Astrocyte (in vitro differentiated cells and primary cell): ENCODE measurements around the gene KAT2B. TPM values are rescaled to one million over a fixed set of nuclear protein-coding genes. Genes with fewer than 3 reads are reported as not detected.

ENCODE experiments used
- DNase-seq: peaks from one replicate; pipeline ENCODE4 v3.0.0-alpha.2; 2010; ENCODE audit warnings: low read depth
- FAIRE-seq: peaks from 2 replicates; lab custom pipeline; 2011; peaks lifted over from hg19 to GRCh38; lab: Jason Lieb, UNC
- H2AFZ ChIP-seq: 2 replicates; pipeline ENCODE4 v1.6.0; 2012; ENCODE audit warnings: low read depth, low read length, inconsistent platforms
- H3K27ac ChIP-seq: 2 replicates; pipeline ENCODE4 v1.5.1; 2011; ENCODE audit warnings: low read depth, low read length, inconsistent platforms
- H3K27me3 ChIP-seq: 2 replicates; pipeline ENCODE4 v1.6.0; 2011; ENCODE audit warnings: low read length, inconsistent platforms; ENCODE audit not compliant: insufficient read depth
- H3K36me3 ChIP-seq: 2 replicates; pipeline ENCODE4 v1.5.1; 2011; ENCODE audit warnings: low read length, inconsistent platforms; ENCODE audit not compliant: insufficient read depth
- H3K4me1 ChIP-seq: 2 replicates; pipeline ENCODE4 v1.5.1; 2011; ENCODE audit warnings: low read length, inconsistent platforms; ENCODE audit not compliant: insufficient read depth
- H3K4me2 ChIP-seq: 2 replicates; pipeline ENCODE4 v1.6.0; 2012; ENCODE audit warnings: low read length, inconsistent platforms
- H3K4me3 ChIP-seq: 2 replicates; pipeline ENCODE4 v1.5.1; 2011; ENCODE audit warnings: low read depth, mild to moderate bottlenecking, low read length, inconsistent platforms; ENCODE audit not compliant: insufficient read depth
- H3K79me2 ChIP-seq: 2 replicates; pipeline ENCODE4 v1.6.0; 2012; ENCODE audit warnings: mild to moderate bottlenecking, low read length, inconsistent platforms; ENCODE audit not compliant: insufficient read depth
- H3K9ac ChIP-seq: 2 replicates; pipeline ENCODE4 v1.6.0; 2012; ENCODE audit warnings: mild to moderate bottlenecking, low read length, inconsistent platforms
- H3K9me3 ChIP-seq: 2 replicates; pipeline ENCODE4 v1.5.1; 2012; ENCODE audit warnings: low read depth, mild to moderate bottlenecking, low read length, inconsistent platforms; ENCODE audit not compliant: insufficient read depth
- H4K20me1 ChIP-seq: 2 replicates; pipeline ENCODE4 v1.6.0; 2012; ENCODE audit warnings: low read length, inconsistent platforms; ENCODE audit not compliant: insufficient read depth
- H3K27ac Mint-ChIP-seq: one replicate; pipeline ENCODE4 v1.8.0; 2021; ENCODE audit warnings: mild to moderate bottlenecking, mixed read lengths; ENCODE audit not compliant: unreplicated experiment
- H3K27me3 Mint-ChIP-seq: one replicate; pipeline ENCODE4 v1.8.0; 2021; ENCODE audit warnings: low read depth, mixed read lengths; ENCODE audit not compliant: unreplicated experiment
- H3K36me3 Mint-ChIP-seq: one replicate; pipeline ENCODE4 v1.8.0; 2021; ENCODE audit warnings: low read depth, mixed read lengths; ENCODE audit not compliant: unreplicated experiment
- H3K4me1 Mint-ChIP-seq: one replicate; pipeline ENCODE4 v1.8.0; 2021; ENCODE audit warnings: low read depth, mixed read lengths; ENCODE audit not compliant: unreplicated experiment
- H3K4me3 Mint-ChIP-seq: one replicate; pipeline ENCODE4 v1.8.0; 2021; ENCODE audit warnings: mild to moderate bottlenecking, moderate library complexity, mixed read lengths; ENCODE audit not compliant: unreplicated experiment
- H3K9me3 Mint-ChIP-seq: one replicate; pipeline ENCODE4 v1.8.0; 2021; ENCODE audit warnings: mild to moderate bottlenecking, mixed read lengths; ENCODE audit not compliant: unreplicated experiment
- CTCF ChIP-seq: IDR thresholded peaks from 2 replicates; pipeline ENCODE4 v1.5.1; 2011; ENCODE audit warnings: low read depth, mild to moderate bottlenecking, inconsistent platforms, low read length, moderate library complexity; ENCODE audit not compliant: insufficient read depth
- EZH2 ChIP-seq: IDR thresholded peaks from 2 replicates; pipeline ENCODE4 v1.6.1; 2012; ENCODE audit warnings: mild to moderate bottlenecking, low read length, inconsistent platforms; ENCODE audit not compliant: insufficient read depth
- total RNA-seq: library from RNA; stranded (reverse); gene quantifications from 2 replicates; pipeline ENCODE4 v1.2.1, GENCODE V29; 2021

The KAT2B gene
- total RNA-seq, 1 donor from 2014 or later: 4.9 TPM

GRCh38 chr3:20066850-20067617 is 26.8 kb downstream of the KAT2B start:
- FAIRE-seq: no peak
- no peaks in the 10 kb centered on the region for H3K4me1 ChIP-seq
- Mint-ChIP-seq H3K27me3 (no peaks in the 10 kb centered on the region), H3K36me3 (no peaks in the 10 kb centered on the region), H3K27ac (no peak overlapping the region), H3K9me3 (no peaks in the 10 kb centered on the region), H3K4me3 (no peak overlapping the region), H3K4me1 (no peaks in the 10 kb centered on the region)
- DNase-seq: no peak
- H3K79me2 ChIP-seq: no peaks in the 10 kb centered on the region
- H3K27me3 ChIP-seq: no peaks in the 10 kb centered on the region
- no peak overlapping the region for H3K4me3 ChIP-seq
- H2AFZ ChIP-seq: no peak overlapping the region
- TF ChIP-seq EZH2 (no peak), CTCF (no peak)
- no peak overlapping the region for H3K4me2 ChIP-seq
- H4K20me1 ChIP-seq: no peaks in the 10 kb centered on the region
- H3K9ac ChIP-seq: no peak overlapping the region
- H3K9me3 ChIP-seq: no peaks in the 10 kb centered on the region
- H3K27ac ChIP-seq: no peak overlapping the region
- H3K36me3 ChIP-seq: no peaks in the 10 kb centered on the region

- Histone ChIP-seq H2AFZ (no peak overlapping the region), H3K79me2 (no peaks in the 10 kb centered on the region), H3K4me3 (no peak overlapping the region), H3K27ac (no peak overlapping the region), H3K4me1 (no peaks in the 10 kb centered on the region), H3K4me2 (no peak overlapping the region), H3K36me3 (no peaks in the 10 kb centered on the region), H4K20me1 (no peaks in the 10 kb centered on the region), H3K27me3 (no peaks in the 10 kb centered on the region), H3K9ac (no peak overlapping the region), H3K9me3 (no peaks in the 10 kb centered on the region)
- TF ChIP-seq EZH2: no peak
- H3K27ac Mint-ChIP-seq: no peak overlapping the region
- no peak for DNase-seq
- H3K4me3 Mint-ChIP-seq: no peak overlapping the region
- H3K4me1 Mint-ChIP-seq: no peaks in the 10 kb centered on the region
- H3K27me3 Mint-ChIP-seq: no peaks in the 10 kb centered on the region
- no peak for FAIRE-seq
- H3K36me3 Mint-ChIP-seq: no peaks in the 10 kb centered on the region
- no peaks in the 10 kb centered on the region for H3K9me3 Mint-ChIP-seq
Measured at GRCh38 chr3:20068512-20069177, 28.4 kb downstream of the KAT2B start.

GRCh38 chr3:20069178-20069532 is 28.9 kb downstream of the KAT2B start:
- DNase-seq (no peak), FAIRE-seq (no peak)
- no peaks in the 10 kb centered on the region for H3K27me3 ChIP-seq
- Mint-ChIP-seq H3K4me3 (no peak overlapping the region), H3K27ac (no peak overlapping the region), H3K4me1 (peaks cover 1% of the 10 kb centered on the region), H3K9me3 (no peaks in the 10 kb centered on the region), H3K27me3 (no peaks in the 10 kb centered on the region), H3K36me3 (no peaks in the 10 kb centered on the region)
- no peak overlapping the region for H3K4me3 ChIP-seq
- no peaks in the 10 kb centered on the region for H3K4me1 ChIP-seq
- H3K4me2 ChIP-seq: no peak overlapping the region
- H3K79me2 ChIP-seq: no peaks in the 10 kb centered on the region
- H4K20me1 ChIP-seq: no peaks in the 10 kb centered on the region
- no peaks in the 10 kb centered on the region for H3K9me3 ChIP-seq
- H3K27ac ChIP-seq: no peak overlapping the region
- no peak overlapping the region for H2AFZ ChIP-seq
- H3K9ac ChIP-seq: no peak overlapping the region
- TF ChIP-seq EZH2 (no peak), CTCF (no peak)
- no peaks in the 10 kb centered on the region for H3K36me3 ChIP-seq
